D721Med (cell line): ENCODE data around the gene GALNT2.

Experiments used
- DNase-seq: peaks from one replicate; pipeline ENCODE4 v3.0.0; 2011; ENCODE audit warnings: low spot score; ENCODE audit not compliant: insufficient read length
- FAIRE-seq: peaks from 2 replicates; lab custom pipeline; 2011; peaks lifted over from hg19 to GRCh38; lab: Jason Lieb, UNC
- TF ChIP-seq, protein P1 (sequence below): IDR thresholded peaks from 2 replicates; pipeline ENCODE4 v1.5.1; 2012; ENCODE audit warnings: mild to moderate bottlenecking, control low read depth; ENCODE audit not compliant: insufficient read depth; ENCODE audit errors: missing control alignments

GALNT2 gene

DNA sequence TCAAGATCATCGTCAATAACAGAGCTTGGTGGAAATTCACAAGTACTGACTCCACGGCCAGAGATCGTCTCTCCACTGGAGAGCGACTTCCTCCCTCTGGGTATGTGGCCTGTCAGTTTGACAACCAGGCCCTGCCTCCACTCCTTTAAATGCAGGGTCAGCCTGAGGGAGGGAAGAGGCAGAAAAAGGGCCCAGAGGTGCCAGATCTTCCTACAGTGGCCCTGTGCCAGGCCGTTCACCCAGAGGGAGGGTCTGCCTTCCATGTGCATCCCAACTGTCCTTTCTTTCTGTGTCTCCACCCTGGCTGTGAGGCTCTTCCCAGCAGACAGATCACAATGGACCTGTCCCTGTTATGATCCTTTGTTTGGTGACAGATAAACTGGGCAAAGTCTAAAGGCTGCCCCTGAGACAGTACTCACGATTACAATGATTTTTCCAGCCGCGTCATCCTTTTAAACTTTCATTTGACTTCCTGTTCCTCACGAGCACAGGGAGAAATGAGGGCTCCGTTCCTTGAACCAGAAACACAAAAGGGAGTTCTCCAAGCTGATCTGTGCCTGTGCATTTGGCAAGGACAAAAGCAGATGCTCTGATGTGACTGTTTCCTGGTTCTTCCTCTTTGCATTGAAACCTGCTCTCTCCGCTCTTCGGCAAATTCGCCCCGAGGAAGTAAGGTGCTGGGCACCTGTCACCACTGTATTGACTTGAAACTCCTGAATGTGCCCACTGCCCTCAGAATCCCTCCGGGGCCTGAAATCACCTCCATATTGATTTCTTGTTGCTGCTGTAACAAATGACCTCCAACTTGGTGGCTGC lies 232.4 kb downstream of the GALNT2 start:
- FAIRE-seq (no peak), DNase-seq (no peak)
- TF ChIP-seq, protein P1, sequence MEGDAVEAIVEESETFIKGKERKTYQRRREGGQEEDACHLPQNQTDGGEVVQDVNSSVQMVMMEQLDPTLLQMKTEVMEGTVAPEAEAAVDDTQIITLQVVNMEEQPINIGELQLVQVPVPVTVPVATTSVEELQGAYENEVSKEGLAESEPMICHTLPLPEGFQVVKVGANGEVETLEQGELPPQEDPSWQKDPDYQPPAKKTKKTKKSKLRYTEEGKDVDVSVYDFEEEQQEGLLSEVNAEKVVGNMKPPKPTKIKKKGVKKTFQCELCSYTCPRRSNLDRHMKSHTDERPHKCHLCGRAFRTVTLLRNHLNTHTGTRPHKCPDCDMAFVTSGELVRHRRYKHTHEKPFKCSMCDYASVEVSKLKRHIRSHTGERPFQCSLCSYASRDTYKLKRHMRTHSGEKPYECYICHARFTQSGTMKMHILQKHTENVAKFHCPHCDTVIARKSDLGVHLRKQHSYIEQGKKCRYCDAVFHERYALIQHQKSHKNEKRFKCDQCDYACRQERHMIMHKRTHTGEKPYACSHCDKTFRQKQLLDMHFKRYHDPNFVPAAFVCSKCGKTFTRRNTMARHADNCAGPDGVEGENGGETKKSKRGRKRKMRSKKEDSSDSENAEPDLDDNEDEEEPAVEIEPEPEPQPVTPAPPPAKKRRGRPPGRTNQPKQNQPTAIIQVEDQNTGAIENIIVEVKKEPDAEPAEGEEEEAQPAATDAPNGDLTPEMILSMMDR = no peak

DNA sequence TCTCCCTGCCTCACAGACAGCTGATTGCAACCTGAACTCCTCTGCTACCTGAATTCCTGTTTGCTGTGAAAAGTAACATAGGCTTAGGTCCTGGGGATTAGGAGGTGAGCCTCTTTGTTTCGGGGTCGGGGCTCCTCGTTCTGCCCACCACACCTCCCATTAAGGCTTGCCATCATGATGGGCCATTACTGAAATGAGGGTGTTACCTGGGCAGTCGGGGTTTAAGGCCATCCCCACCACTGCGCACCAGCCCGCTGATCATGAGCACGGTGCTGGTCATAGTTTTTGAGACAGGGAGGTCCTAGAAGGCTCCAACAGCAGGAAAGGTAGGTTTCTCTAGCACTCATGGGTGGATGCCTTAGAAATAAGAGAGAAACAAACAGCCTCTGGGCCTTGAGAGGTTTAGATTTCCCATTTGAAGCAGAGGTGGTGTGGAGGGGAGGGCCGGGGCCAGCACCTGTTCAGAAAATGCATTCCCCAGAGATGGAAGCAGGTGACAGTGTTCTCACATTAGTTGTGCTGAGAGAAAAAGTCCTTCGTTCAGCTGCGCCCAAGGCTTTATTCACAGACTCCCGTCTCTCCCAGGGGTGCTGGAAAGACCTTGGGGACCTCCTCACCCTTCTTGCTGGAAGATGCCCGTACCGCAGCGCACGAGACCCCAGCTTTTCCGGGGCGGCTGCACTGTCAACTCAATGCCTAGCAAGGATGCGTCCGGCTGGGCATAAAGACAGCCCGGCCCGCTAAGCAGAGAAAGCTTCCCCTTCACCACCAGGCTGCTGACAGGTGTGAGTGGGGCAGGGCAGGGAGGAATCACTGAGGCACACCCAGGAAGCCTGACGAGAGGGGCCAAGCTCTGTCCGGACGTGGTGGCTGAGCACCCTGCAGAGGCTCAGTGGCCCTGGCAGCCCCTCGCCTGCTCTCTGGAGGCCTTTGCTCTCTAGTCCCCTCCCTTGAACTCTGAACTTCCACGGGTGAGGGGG lies 233.6 kb downstream of the GALNT2 start:
- no peak for FAIRE-seq
- TF ChIP-seq, protein P1 = no peak

DNA sequence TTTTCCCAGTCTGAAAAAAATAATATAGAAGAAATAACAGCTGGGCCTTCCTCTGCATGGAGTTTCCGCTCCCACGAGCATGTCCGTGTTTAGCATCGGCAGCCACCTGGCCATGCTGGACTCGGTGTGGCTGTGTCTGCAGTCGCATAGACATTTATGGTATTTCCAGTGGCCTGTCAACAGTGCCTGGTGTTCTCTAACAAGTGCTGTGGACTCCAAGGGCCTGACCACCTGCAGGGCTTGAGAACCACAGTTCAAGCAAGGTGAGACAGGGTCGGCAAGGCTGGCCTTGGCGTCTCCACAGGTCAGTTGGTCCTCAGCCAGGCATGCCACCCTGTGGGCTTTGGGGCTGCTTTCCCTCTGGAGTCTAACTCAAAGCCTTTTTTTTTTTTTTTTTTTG lies 234.3 kb downstream of the GALNT2 start:
- no peak for FAIRE-seq
- TF ChIP-seq, protein P1 = no peak
- no peak for DNase-seq

More for the DNA sequence above, 233.6 kb downstream of the GALNT2 start:
- DNase-seq = no peak

DNA sequence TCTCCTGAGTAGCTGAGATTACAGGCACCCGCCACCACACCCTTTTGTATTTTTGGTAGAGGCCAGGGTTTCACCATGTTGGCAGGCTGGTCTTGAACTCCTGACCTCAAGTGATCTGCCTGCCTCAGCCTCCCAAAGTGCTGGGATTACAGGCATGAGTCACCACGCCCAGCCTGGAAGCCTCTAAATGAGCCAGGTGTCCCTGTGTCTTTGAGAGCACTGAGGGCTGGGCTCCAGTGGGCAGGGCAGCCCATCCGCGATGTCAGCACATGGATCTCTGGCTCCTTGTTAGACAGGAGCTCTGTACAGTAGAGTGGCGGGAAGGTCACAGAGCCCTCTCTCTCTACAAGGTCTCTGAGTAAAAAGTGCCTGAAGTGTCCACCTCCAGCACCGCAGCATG lies 234.8 kb downstream of the GALNT2 start:
- FAIRE-seq (no peak), DNase-seq (no peak)
- TF ChIP-seq, protein P1 = no peak

DNA sequence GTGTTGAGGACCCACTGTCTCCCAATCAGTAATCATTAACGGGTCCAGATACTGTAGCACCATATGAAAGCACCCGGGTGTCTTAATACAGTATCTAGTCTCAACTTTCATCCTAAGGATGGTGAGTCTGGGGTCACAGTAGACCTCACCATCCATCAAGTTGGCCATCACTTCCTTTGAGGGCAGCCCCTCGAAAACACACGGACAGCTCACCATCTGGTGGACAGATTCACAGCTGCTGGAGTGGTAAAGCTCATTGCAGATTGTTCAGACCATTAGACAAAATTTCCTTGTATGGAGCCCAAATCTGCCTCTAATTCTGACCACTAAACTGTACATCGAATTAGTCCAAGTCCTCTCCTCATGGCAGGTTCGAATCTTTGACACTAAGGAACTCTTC lies 236.0 kb downstream of the GALNT2 start:
- no peak for DNase-seq
- no peak for FAIRE-seq
- TF ChIP-seq, protein P1 = peak; percentile 24

DNA sequence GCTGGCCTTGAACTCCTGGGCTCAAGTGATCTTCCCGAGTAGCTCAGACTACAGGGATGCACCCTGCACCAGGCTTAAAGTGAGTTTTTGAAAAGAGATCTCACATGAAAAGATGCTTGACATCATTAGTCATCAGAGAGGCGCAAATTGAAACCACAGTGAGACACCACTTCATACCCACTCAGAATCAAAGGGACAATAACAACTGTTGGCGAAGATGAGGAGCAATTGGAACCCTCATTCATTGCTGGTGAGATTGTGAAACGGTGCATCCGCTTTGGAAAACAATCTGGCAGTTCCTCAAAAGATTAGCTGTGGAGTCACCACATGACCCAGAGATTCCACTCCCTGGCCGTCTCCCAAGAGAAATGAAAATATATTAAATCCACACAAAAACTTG lies 236.8 kb downstream of the GALNT2 start:
- FAIRE-seq (no peak), DNase-seq (no peak)
- TF ChIP-seq, protein P1 = no peak
